Right lobe of liver (tissue), 6 donors: ENCODE measurements around the gene ZBTB42. TPM values are rescaled to one million over a fixed set of nuclear protein-coding genes. Genes with fewer than 3 reads are reported as not detected.
A peak's percentile ranks its signal among the peaks of the same experiment; 100 is the strongest.

Source experiments
- ATAC-seq, 4 donors: fragments of 200-7000 bp; cut with Tn5 transposase; one replicate each; pipeline ENCODE4 v1.9.1; 2020; ENCODE audit warnings: mild to moderate bottlenecking in 4 of 4, moderate library complexity in 4 of 4
- DNase-seq, 3 donors: peaks; one replicate each; pipeline ENCODE4 v3.0.0-alpha.2; 2020
- H3K27ac ChIP-seq, 3 donors: fragments of 200-600 bp; one replicate each; pipeline ENCODE4 v1.8.0; 2022
- H3K27me3 ChIP-seq, 2 donors: fragments of 200-600 bp; one replicate each; pipeline ENCODE4 v1.8.0; 2022
- H3K36me3 ChIP-seq, 4 donors: fragments of 200-600 bp; sonication (generic) in 1 of 4; one replicate each; pipeline versions ENCODE4 v1.5.1 to v1.8.0; 2017 to 2022; ENCODE audit warnings: control low read depth in 1 of 4
- H3K4me1 ChIP-seq, 4 donors: fragments of 200-600 bp; sonication (generic) in 1 of 4; one replicate each; pipeline versions ENCODE4 v1.5.1 to v1.8.0; 2017 to 2022; ENCODE audit warnings: control low read depth in 1 of 4
- H3K4me3 ChIP-seq, 3 donors: fragments of 200-600 bp; one replicate each; pipeline ENCODE4 v1.8.0; 2022
- H3K9me3 ChIP-seq, 4 donors: fragments of 200-600 bp; sonication (generic) in 1 of 4; one replicate each; pipeline versions ENCODE4 v1.5.1 to v1.8.0; 2017 to 2022; ENCODE audit warnings: control low read depth in 1 of 4
- POLR2A ChIP-seq: fragments of 450-650 bp; IDR thresholded peaks from one replicate; pipeline ENCODE4 v1.6.1; 2017; ENCODE audit warnings: antibody characterized with exemption, mild to moderate bottlenecking
- WGBS: methylation state at CpG from one replicate; pipeline ENCODE4 v1.1.6; 2018; ENCODE audit warnings: low coverage, low lambda C conversion rate; ENCODE audit not compliant: insufficient coverage; ENCODE audit errors: missing lambda C conversion rate; 5-methylcytosine and 5-hydroxymethylcytosine counted together
- intact Hi-C, 2 donors: fragments of 100-400 bp; cut with DNase I; formaldehyde crosslinking; loops; one replicate each; pipeline versions ENCODE4 v1.11.2 to v1.14.1; 2022
- total RNA-seq, 6 experiments: library from RNA; depleted of rRNA in 2 of 6; stranded (reverse); fragments of >200 nt in 2 of 6; fragmentation: NEBNext Ultra II Directional in 3 of 6; extraction: Animal tissue kit (Norgen Biotek cat#: 25700) in 3 of 6; gene quantifications; one replicate each; pipeline versions ENCODE4 v1.1.0 to v1.2.4, GENCODE V29; 2016 to 2023
- TF ChIP-seq, protein P1 (sequence below), 4 donors: fragments of 200-600 bp in 3 of 4; fragments of 450-650 bp in 1 of 4; IDR thresholded peaks; one replicate each; pipeline versions ENCODE4 v1.5.1 to v1.8.0; 2016 to 2022; ENCODE audit warnings: antibody characterized with exemption in 4 of 4, mild to moderate bottlenecking in 2 of 4
- donor health status: DM: no; HTN: yes; CAD: no.
- donor health status: DM: no; HTN: no; CAD: no.
- donor health status: DM: no; HTN: no; CAD: no.
- donor health status: DM: no; HTN: yes; CAD: no.
- donor health status: DM: no; HTN: yes; CAD: no.

The ZBTB42 gene
- total RNA-seq, 6 experiments from 2014 or later = 2.2 to 13.7 (median 3.6) TPM

DNA sequence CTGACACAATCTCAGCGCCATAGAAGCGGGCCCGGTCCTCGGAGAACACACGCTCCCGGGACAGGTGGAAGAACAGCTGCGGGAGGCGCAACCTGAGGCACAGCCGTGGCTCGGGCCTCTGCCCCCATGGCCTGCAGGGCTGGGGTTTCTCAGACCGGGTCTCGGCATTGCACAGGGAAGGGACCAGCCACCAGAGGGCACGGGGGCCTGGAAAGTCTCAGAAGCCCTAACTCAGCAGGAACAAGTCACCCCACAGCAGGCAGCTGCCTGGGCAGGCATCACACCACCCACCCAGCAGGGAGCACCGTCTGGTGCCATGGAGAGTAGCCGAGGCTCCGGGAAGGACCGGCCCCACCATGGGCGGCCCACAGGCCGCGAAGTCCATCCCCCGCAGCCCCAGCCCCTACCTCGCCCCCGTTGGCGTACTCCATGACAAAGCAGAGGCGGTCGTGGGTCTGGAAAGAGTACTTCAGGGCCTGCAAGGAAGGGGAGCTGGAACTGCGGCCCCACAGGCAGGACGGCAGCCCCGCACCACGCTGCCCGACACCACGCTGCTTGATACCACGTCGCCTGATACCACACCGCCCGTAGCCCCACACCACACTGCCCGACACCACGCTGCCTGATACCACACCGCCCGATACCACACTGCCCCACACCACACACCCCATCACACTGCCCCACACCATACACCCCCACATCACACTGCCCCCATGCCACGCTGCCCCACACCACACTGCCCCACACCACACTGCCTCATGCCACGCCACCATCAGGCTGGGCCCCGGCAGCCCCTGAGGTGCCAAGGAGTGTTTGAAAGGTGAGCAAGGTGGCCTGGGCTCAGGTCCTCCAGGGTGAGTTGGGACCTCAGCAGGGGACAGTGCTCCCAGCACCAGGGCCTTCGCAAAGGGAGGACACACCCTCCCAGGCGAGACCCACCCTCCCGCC is 27.1 kb upstream of the ZBTB42 start:
- H3K27ac ChIP-seq = no peak overlapping the region
- no peak for DNase-seq
- intact Hi-C loops = loop anchor here in 1 of 2 donors (5.0 kb wide), 1 partner anchor 49 kb away; no protein-coding TSS in a partner anchor

DNA sequence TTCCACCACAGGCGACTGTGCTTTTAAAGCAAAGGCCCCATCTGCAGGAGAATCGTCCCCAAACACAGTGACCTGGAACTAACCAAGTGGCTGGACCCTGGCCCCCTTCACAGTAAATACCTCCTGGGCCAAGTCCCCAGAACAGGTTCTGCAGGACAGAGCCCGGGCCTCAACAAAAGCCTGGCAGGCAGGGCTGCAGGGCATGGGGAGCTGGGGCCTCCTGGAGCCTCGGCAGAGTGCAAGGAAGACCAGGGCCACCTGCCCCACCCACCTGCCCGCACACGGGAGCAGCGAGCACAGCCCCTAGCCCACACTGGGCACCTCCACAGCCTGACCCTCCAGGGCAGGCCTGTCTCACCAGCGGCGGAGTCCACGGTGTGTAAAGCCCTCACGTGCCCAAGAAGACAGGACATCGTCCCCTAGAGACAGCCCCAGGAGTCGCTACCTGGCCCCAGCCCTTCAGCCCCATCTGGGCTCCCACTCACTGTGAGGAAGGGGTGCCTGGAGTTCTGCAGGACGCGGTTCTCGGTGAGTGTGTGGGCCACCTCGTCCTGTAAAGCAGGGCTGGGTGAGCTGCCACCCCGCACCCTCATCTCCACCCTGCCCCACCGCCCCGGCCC is 26.3 kb upstream of the ZBTB42 start:
- DNase-seq = no peak
- TF ChIP-seq, protein P1, sequence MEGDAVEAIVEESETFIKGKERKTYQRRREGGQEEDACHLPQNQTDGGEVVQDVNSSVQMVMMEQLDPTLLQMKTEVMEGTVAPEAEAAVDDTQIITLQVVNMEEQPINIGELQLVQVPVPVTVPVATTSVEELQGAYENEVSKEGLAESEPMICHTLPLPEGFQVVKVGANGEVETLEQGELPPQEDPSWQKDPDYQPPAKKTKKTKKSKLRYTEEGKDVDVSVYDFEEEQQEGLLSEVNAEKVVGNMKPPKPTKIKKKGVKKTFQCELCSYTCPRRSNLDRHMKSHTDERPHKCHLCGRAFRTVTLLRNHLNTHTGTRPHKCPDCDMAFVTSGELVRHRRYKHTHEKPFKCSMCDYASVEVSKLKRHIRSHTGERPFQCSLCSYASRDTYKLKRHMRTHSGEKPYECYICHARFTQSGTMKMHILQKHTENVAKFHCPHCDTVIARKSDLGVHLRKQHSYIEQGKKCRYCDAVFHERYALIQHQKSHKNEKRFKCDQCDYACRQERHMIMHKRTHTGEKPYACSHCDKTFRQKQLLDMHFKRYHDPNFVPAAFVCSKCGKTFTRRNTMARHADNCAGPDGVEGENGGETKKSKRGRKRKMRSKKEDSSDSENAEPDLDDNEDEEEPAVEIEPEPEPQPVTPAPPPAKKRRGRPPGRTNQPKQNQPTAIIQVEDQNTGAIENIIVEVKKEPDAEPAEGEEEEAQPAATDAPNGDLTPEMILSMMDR (IDR thresholded peaks at IDR 0.05) = no peak
- TF ChIP-seq POLR2A = no peak
- WGBS = 87% methylated on average over 6 of the region's 20 CpGs
- Histone ChIP-seq H3K27ac (no peak overlapping the region), H3K36me3 (peaks cover 0 to 25% (median 11%) of the 10 kb centered on the region in 4 donors), H3K4me1 (no peaks in the 10 kb centered on the region), H3K4me3 (no peak overlapping the region), H3K9me3 (no peaks in the 10 kb centered on the region), H3K27me3 (no peaks in the 10 kb centered on the region)
- ATAC-seq = no peak
- intact Hi-C loops = loop anchor here in 1 of 2 donors (5.0 kb wide), 1 partner anchor 48 kb away; no protein-coding TSS in a partner anchor

More for the DNA sequence above, 27.1 kb upstream of the ZBTB42 start:
- WGBS = 96% methylated on average over 5 of the region's 46 CpGs
- TF ChIP-seq POLR2A = no peak
- TF ChIP-seq, protein P1 (IDR thresholded peaks at IDR 0.05) = peak in 1 of 4 donors; percentile 4
- Histone ChIP-seq H3K27me3 (no peaks in the 10 kb centered on the region), H3K4me3 (no peak overlapping the region), H3K9me3 (no peaks in the 10 kb centered on the region), H3K4me1 (peaks cover 0 to 6% (median 1%) of the 10 kb centered on the region in 4 donors), H3K36me3 (peaks cover 0 to 25% (median 11%) of the 10 kb centered on the region in 4 donors)
- ATAC-seq = no peak

DNA sequence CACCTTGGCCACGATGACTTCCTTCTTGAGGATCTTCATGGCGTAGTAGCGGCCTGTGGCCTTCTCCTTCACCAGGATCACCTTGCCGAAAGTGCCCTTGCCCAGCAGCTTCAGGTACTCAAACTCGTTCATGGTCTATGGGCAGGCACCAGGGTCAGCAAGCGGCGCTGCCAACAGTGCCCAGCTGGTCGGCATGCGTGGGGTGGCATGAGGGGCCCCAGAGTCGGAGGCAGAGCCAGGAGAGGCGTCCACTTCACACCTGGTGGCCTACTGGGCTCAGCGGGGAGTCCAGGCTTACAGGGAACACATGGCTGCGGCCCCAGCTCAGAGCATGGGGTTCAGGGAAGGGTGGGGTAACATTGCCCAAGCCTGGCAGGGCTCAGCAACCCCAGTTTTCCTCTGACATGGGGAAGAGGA is 25.8 kb upstream of the ZBTB42 start:
- intact Hi-C loops = no loop called here
- H3K27ac ChIP-seq = no peak overlapping the region

DNA sequence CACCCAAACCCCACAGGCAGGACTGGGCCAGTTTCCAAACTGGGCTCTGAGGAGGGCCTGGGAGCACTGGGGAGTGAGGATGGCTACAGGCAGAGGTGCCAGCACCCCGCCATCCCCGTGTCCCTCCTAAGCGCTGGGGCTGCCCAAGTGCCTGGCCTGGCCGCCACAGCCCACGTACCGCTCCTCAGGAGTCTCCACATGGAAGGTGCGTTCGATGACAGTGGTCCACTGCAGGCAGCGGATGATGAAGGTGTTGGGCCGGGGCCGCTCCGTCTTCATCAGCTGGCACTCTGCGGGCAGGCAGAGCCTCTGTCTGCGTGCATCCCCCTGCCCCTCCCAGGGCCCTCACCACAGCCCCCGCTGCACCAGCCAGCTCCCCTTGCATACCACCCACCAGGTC is 24.4 kb upstream of the ZBTB42 start:
- WGBS = no CpG with 5 or more reads among the region's 15 CpGs
- peaks cover 0 to 23% (median 10%) of the 10 kb centered on the region in 4 donors for H3K36me3 ChIP-seq
- H3K27me3 ChIP-seq = no peaks in the 10 kb centered on the region
- no peaks in the 10 kb centered on the region for H3K9me3 ChIP-seq
- no peak overlapping the region for H3K4me3 ChIP-seq
- H3K4me1 ChIP-seq = no peaks in the 10 kb centered on the region
- DNase-seq (no peak), ATAC-seq (no peak)
- H3K27ac ChIP-seq = no peak overlapping the region
- no peak for TF ChIP-seq POLR2A
- TF ChIP-seq, protein P1 (IDR thresholded peaks at IDR 0.05) = no peak
- intact Hi-C loops = no loop called here

More for the DNA sequence above, 25.8 kb upstream of the ZBTB42 start:
- no peak for ATAC-seq
- no peak overlapping the region for H3K4me3 ChIP-seq
- H3K9me3 ChIP-seq = no peaks in the 10 kb centered on the region
- no peak for DNase-seq
- H3K36me3 ChIP-seq = peaks cover 0 to 28% (median 11%) of the 10 kb centered on the region in 4 donors
- 100% methylated on average over 8 of the region's 13 CpGs for WGBS
- H3K4me1 ChIP-seq = no peaks in the 10 kb centered on the region
- no peaks in the 10 kb centered on the region for H3K27me3 ChIP-seq
- TF ChIP-seq POLR2A = no peak
- TF ChIP-seq, protein P1 (IDR thresholded peaks at IDR 0.05) = no peak
